M059J (cell line): ENCODE results near the gene TEAD3. TPM values are rescaled to one million over a fixed set of nuclear protein-coding genes. Genes with fewer than 3 reads are reported as not detected.

Experiments used
- DNase-seq: peaks from one replicate; pipeline ENCODE4 v3.0.0-alpha.2; 2012; ENCODE audit warnings: low read depth
- total RNA-seq: library from RNA; depleted of rRNA; stranded (reverse); fragments of >200 nt; shearing (Covaris generic); gene quantifications from 2 replicates; pipeline ENCODE4 v1.2.3, GENCODE V29; 2014

TEAD3 gene
- total RNA-seq, 1 experiment from 2014 or later: 19.1 TPM

- no peak for DNase-seq
These were observed 4.5 kb downstream of the TEAD3 start for GRCh38 chr6:35492258-35492973.

GRCh38 chr6:35491558-35492257, 5.2 kb downstream of the TEAD3 start:
- DNase-seq: no peak

- no peak for DNase-seq
These were observed 5.9 kb downstream of the TEAD3 start for GRCh38 chr6:35490821-35491557.

- DNase-seq: peak; percentile 70
These were observed 6.7 kb downstream of the TEAD3 start for GRCh38 chr6:35489995-35490791.

GRCh38 chr6:35489066-35489465, 7.8 kb downstream of the TEAD3 start:
- no peak for DNase-seq

- no peak for DNase-seq
These were observed 8.4 kb downstream of the TEAD3 start for GRCh38 chr6:35488517-35488862.

- DNase-seq: peak; percentile 82
These were observed 9.0 kb downstream of the TEAD3 start for GRCh38 chr6:35487658-35488516.

- DNase-seq: no peak
These were observed 10.6 kb downstream of the TEAD3 start for GRCh38 chr6:35486005-35486925.

- DNase-seq: peak; percentile 78
These were observed 11.4 kb downstream of the TEAD3 start for GRCh38 chr6:35485402-35485877.

GRCh38 chr6:35484921-35485392, 11.9 kb downstream of the TEAD3 start:
- peak; percentile 74 for DNase-seq

- DNase-seq: no peak
These were observed 12.8 kb downstream of the TEAD3 start for GRCh38 chr6:35483893-35484645.

- DNase-seq: no peak
These were observed 13.4 kb downstream of the TEAD3 start for GRCh38 chr6:35483490-35483889.

GRCh38 chr6:35483062-35483461, 13.8 kb downstream of the TEAD3 start:
- no peak for DNase-seq

GRCh38 chr6:35481226-35481625, 15.7 kb downstream of the TEAD3 start:
- no peak for DNase-seq

- DNase-seq: no peak
These were observed 16.7 kb downstream of the TEAD3 start for GRCh38 chr6:35480176-35480575.

GRCh38 chr6:35478259-35478658, 18.6 kb downstream of the TEAD3 start:
- no peak for DNase-seq

- DNase-seq: no peak
These were observed 19.2 kb downstream of the TEAD3 start for GRCh38 chr6:35477551-35478179.

- DNase-seq: no peak
These were observed 19.9 kb downstream of the TEAD3 start for GRCh38 chr6:35477028-35477427.
